HL-60/S4 (cell line): Measurements from ENCODE around the gene KCTD4.
"Not testable (repeated sequence)": the region's sequence is repeated elsewhere in the genome, so short reads cannot be mapped to it uniquely, and the experiment has no call there.

ENCODE experiments used
- in situ Hi-C: fragments of 300-500 bp; cut with MboI; formaldehyde crosslinking; loops from 2 replicates; pipeline ENCODE4 v1.14.3; 2022; ENCODE audit warnings: low sequenced_read_pairs

Gene KCTD4

GRCh38 chr13:45216193-45216592, 15.3 kb upstream of the KCTD4 start:
- in situ Hi-C loops: no loop called here

GRCh38 chr13:45215392-45216077, 14.7 kb upstream of the KCTD4 start:
- in situ Hi-C loops: no loop called here

GRCh38 chr13:45209229-45209628, 8.4 kb upstream of the KCTD4 start:
- in situ Hi-C loops: no loop called here

- in situ Hi-C loops: no loop called here
These were observed 7.3 kb upstream of the KCTD4 start for GRCh38 chr13:45208132-45208531.

GRCh38 chr13:45207319-45207718, 6.5 kb upstream of the KCTD4 start:
- in situ Hi-C loops: no loop called here

- in situ Hi-C loops: no loop called here
These were observed 5.5 kb upstream of the KCTD4 start for GRCh38 chr13:45206340-45206739.

GRCh38 chr13:45205124-45205523, 4.3 kb upstream of the KCTD4 start:
- in situ Hi-C loops: no loop called here

- in situ Hi-C loops: no loop called here
These were observed 1.1 kb downstream of the KCTD4 start for GRCh38 chr13:45199711-45200110.

GRCh38 chr13:45198924-45199323, 1.9 kb downstream of the KCTD4 start:
- in situ Hi-C loops: no loop called here

GRCh38 chr13:45198041-45198440, 2.8 kb downstream of the KCTD4 start:
- in situ Hi-C loops: no loop called here

- in situ Hi-C loops: no loop called here
These were observed 4.2 kb downstream of the KCTD4 start for GRCh38 chr13:45196622-45197021.

- in situ Hi-C loops: no loop called here
These were observed 4.7 kb downstream of the KCTD4 start for GRCh38 chr13:45196096-45196495.

- in situ Hi-C loops: no loop called here
These were observed 5.4 kb downstream of the KCTD4 start for GRCh38 chr13:45195421-45195820.

- in situ Hi-C loops: no loop called here
These were observed 6.5 kb downstream of the KCTD4 start for GRCh38 chr13:45194081-45194939.

GRCh38 chr13:45191874-45192273, 9.0 kb downstream of the KCTD4 start:
- in situ Hi-C loops: no loop called here

- in situ Hi-C loops: not testable (repeated sequence)
These were observed 11.3 kb downstream of the KCTD4 start for GRCh38 chr13:45189511-45189910.

GRCh38 chr13:45189077-45189476, 11.8 kb downstream of the KCTD4 start:
- in situ Hi-C loops: not testable (repeated sequence)

GRCh38 chr13:45185286-45185685, 15.6 kb downstream of the KCTD4 start:
- in situ Hi-C loops: no loop called here

- in situ Hi-C loops: no loop called here
These were observed 16.2 kb downstream of the KCTD4 start for GRCh38 chr13:45184693-45185092.

GRCh38 chr13:45180713-45181601, 19.9 kb downstream of the KCTD4 start:
- in situ Hi-C loops: no loop called here

- in situ Hi-C loops: no loop called here
These were observed 20.5 kb downstream of the KCTD4 start for GRCh38 chr13:45180303-45180702.
